GM12878 (cell line): Measurements from ENCODE around the gene KRI1. TPM values are rescaled to one million over a fixed set of nuclear protein-coding genes. Genes with fewer than 3 reads are reported as not detected.

Source experiments
- CBX3 ChIP-seq: fragments of 200-600 bp; sonication (generic); IDR thresholded peaks from 2 replicates; pipeline ENCODE4 v1.6.1; 2016; ENCODE audit warnings: low read depth, borderline replicate concordance
- CUX1 ChIP-seq: IDR thresholded peaks from 2 replicates; pipeline ENCODE4 v1.6.1; 2012; ENCODE audit warnings: improper control_type of control experiment, low read depth, low read length; ENCODE audit not compliant: insufficient replicate concordance
- FOXK2 ChIP-seq: fragments of 450-650 bp; IDR thresholded peaks from 2 replicates; pipeline ENCODE4 v1.6.1; 2017; ENCODE audit warnings: mild to moderate bottlenecking, moderate library complexity
- GATAD2B ChIP-seq: fragments of 450-650 bp; conservative IDR thresholded peaks from 2 replicates; pipeline ENCODE4 v1.6.1; 2017; ENCODE audit warnings: low read depth, mild to moderate bottlenecking, moderate library complexity
- MEF2B ChIP-seq: fragments of 450-650 bp; IDR thresholded peaks from 2 replicates; pipeline ENCODE4 v1.6.1; 2018; ENCODE audit warnings: mild to moderate bottlenecking, moderate library complexity; ENCODE audit not compliant: partially characterized antibody, poor library complexity, severe bottlenecking
- SMAD1 ChIP-seq: fragments of 450-650 bp; IDR thresholded peaks from 2 replicates; pipeline ENCODE4 v1.6.1; 2018; ENCODE audit warnings: mild to moderate bottlenecking, low read depth; ENCODE audit not compliant: partially characterized antibody
- SMAD5 ChIP-seq: IDR thresholded peaks from 2 replicates; pipeline ENCODE4 v1.6.1; 2016; ENCODE audit warnings: antibody characterized with exemption, low read depth
- TARDBP ChIP-seq: IDR thresholded peaks from 2 replicates; pipeline ENCODE4 v1.6.1; 2016; ENCODE audit warnings: borderline replicate concordance
- ZBED1 ChIP-seq: IDR thresholded peaks from 2 replicates; pipeline ENCODE4 v1.6.1; 2016; ENCODE audit warnings: borderline replicate concordance
- polyA plus RNA-seq, 11 experiments: library from polyadenylated mRNA; depleted of rRNA in 4 of 11; unstranded in 6 of 11; stranded (reverse) in 5 of 11; fragments of >200 nt; fragmentation: Nextera tagmentation in 4 of 11; fragmentation: Illumina TruSeq in 1 of 11; extraction: Ambion mirVana in 4 of 11; extraction: Trizol in 1 of 11; gene quantifications; 1 replicate in 1 of 11; 2 replicates in 10 of 11; pipeline versions ENCODE4 v1.2.1 to v1.2.3, GENCODE V29; 2011 to 2016; ENCODE audit warnings: inconsistent platforms in 2 of 11, missing spikeins in 2 of 11, low read depth in 1 of 11
- total RNA-seq, 4 experiments: library from RNA; depleted of rRNA in 3 of 4; stranded (reverse); fragments of >200 nt in 3 of 4; fragmentation: Illumina TruSeq in 1 of 4; extraction: Trizol in 1 of 4; gene quantifications; 2 replicates each; pipeline versions ENCODE4 v1.2.1 to v1.2.3, GENCODE V29; 2013 to 2021
- TF ChIP-seq, protein P1 (sequence below): fragments of 450-650 bp; IDR thresholded peaks from 2 replicates; pipeline ENCODE4 v1.6.1; 2018; ENCODE audit warnings: mild to moderate bottlenecking, low read depth, moderate library complexity; ENCODE audit not compliant: partially characterized antibody
- TF ChIP-seq, protein P2 (sequence below): IDR thresholded peaks from 2 replicates; pipeline ENCODE4 v1.6.1; 2011; ENCODE audit warnings: borderline replicate concordance, low read depth, mild to moderate bottlenecking, moderate library complexity, low read length; ENCODE audit not compliant: insufficient read depth, poor library complexity, severe bottlenecking
- TF ChIP-seq, protein P3 (sequence below): IDR thresholded peaks from 2 replicates; pipeline ENCODE4 v1.6.1; 2012; ENCODE audit warnings: low read depth, low read length, improper control_type of control experiment
- TF ChIP-seq, protein P4 (sequence below): fragments of 450-650 bp; IDR thresholded peaks from 2 replicates; pipeline ENCODE4 v1.6.1; 2017; ENCODE audit warnings: low read depth, mild to moderate bottlenecking, moderate library complexity

KRI1 gene
- total and polyA plus RNA-seq, 10 of the 15 experiments (the other 5 are each of a cell fraction or from before 2014, with no cell fraction given) = 0.98 to 42.5 (median 24.7) TPM

GRCh38 chr19:10603084-10603872 lies 37.5 kb upstream of the KRI1 start (continued):
- peak; percentile 100 for TF ChIP-seq MEF2B
- no peak for TF ChIP-seq CBX3
- TF ChIP-seq TARDBP = no peak
- TF ChIP-seq SMAD1 = peak; percentile 67
- peak; percentile 79 for TF ChIP-seq CUX1
- TF ChIP-seq, protein P1, sequence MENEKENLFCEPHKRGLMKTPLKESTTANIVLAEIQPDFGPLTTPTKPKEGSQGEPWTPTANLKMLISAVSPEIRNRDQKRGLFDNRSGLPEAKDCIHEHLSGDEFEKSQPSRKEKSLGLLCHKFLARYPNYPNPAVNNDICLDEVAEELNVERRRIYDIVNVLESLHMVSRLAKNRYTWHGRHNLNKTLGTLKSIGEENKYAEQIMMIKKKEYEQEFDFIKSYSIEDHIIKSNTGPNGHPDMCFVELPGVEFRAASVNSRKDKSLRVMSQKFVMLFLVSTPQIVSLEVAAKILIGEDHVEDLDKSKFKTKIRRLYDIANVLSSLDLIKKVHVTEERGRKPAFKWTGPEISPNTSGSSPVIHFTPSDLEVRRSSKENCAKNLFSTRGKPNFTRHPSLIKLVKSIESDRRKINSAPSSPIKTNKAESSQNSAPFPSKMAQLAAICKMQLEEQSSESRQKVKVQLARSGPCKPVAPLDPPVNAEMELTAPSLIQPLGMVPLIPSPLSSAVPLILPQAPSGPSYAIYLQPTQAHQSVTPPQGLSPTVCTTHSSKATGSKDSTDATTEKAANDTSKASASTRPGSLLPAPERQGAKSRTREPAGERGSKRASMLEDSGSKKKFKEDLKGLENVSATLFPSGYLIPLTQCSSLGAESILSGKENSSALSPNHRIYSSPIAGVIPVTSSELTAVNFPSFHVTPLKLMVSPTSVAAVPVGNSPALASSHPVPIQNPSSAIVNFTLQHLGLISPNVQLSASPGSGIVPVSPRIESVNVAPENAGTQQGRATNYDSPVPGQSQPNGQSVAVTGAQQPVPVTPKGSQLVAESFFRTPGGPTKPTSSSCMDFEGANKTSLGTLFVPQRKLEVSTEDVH = no peak
- TF ChIP-seq, protein P2, sequence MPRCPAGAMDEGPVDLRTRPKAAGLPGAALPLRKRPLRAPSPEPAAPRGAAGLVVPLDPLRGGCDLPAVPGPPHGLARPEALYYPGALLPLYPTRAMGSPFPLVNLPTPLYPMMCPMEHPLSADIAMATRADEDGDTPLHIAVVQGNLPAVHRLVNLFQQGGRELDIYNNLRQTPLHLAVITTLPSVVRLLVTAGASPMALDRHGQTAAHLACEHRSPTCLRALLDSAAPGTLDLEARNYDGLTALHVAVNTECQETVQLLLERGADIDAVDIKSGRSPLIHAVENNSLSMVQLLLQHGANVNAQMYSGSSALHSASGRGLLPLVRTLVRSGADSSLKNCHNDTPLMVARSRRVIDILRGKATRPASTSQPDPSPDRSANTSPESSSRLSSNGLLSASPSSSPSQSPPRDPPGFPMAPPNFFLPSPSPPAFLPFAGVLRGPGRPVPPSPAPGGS = no peak
- no peak for TF ChIP-seq SMAD5
- no peak for TF ChIP-seq ZBED1
- peak; percentile 95 for TF ChIP-seq GATAD2B
- TF ChIP-seq, protein P3, sequence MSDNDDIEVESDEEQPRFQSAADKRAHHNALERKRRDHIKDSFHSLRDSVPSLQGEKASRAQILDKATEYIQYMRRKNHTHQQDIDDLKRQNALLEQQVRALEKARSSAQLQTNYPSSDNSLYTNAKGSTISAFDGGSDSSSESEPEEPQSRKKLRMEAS = peak; percentile 23; the same call in 1 of the 2 replicates
- no peak for TF ChIP-seq FOXK2
- TF ChIP-seq, protein P4, sequence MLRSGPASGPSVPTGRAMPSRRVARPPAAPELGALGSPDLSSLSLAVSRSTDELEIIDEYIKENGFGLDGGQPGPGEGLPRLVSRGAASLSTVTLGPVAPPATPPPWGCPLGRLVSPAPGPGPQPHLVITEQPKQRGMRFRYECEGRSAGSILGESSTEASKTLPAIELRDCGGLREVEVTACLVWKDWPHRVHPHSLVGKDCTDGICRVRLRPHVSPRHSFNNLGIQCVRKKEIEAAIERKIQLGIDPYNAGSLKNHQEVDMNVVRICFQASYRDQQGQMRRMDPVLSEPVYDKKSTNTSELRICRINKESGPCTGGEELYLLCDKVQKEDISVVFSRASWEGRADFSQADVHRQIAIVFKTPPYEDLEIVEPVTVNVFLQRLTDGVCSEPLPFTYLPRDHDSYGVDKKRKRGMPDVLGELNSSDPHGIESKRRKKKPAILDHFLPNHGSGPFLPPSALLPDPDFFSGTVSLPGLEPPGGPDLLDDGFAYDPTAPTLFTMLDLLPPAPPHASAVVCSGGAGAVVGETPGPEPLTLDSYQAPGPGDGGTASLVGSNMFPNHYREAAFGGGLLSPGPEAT = no peak; the same call in 1 of the 2 replicates
